Skeletal muscle satellite cell (primary cell): ENCODE measurements around the gene CYB5R3.

Experiments
- H3K27me3 ChIP-seq: 2 replicates; pipeline ENCODE4 v1.7.0; 2013; ENCODE audit warnings: low read length; ENCODE audit not compliant: control insufficient read depth, insufficient read depth
- H3K36me3 ChIP-seq: 2 replicates; pipeline ENCODE4 v1.7.0; 2013; ENCODE audit warnings: mild to moderate bottlenecking, control low read depth, low read length; ENCODE audit not compliant: insufficient read depth
- H3K4me1 ChIP-seq: 2 replicates; pipeline ENCODE4 v1.7.0; 2013; ENCODE audit warnings: low read length; ENCODE audit not compliant: control insufficient read depth, insufficient read depth
- H3K4me2 ChIP-seq: 2 replicates; pipeline ENCODE4 v1.7.0; 2013; ENCODE audit warnings: mild to moderate bottlenecking, low read length
- H3K4me3 ChIP-seq: 2 replicates; pipeline ENCODE4 v1.7.0; 2013; ENCODE audit warnings: low read length
- H3K9ac ChIP-seq: 2 replicates; pipeline ENCODE4 v1.7.0; 2013; ENCODE audit warnings: mild to moderate bottlenecking, low read depth, low read length, moderate library complexity
- H3K9me3 ChIP-seq: replicated peaks from 2 replicates; pipeline ENCODE4 v1.7.0; 2013; ENCODE audit warnings: mild to moderate bottlenecking, control low read depth, low read length

Gene CYB5R3

DNA sequence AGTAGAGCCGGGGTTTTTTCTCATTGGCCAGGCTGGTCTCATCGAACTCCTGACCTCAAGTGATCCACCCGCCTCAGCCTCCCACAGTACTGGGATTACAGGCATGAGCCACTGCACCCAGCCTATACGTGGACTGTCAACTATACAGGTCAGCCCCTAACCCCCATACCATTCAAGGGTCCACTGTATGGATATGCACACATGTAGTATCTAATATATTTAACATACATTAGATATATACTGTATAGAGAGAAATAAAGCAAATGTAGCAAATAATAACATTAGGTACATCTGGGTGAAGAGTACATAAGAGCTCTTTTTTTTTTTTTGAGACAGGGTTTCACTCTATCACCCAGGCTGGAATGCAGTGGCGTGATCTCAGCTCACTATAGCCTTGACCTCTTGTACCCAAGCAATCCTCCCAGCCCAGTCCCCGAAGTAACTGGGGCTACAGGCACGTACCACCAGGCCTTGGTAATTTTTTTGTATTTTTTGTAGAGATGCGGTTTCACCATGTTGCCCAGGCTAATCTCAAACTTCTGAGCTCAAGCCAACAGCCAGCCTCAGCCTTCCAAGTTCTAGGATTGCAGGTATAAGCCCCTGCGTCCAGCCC is 7.3 kb downstream of the CYB5R3 start:
- peaks cover 51% of the 10 kb centered on the region for H3K4me1 ChIP-seq
- no peaks in the 10 kb centered on the region for H3K9me3 ChIP-seq
- no peaks in the 10 kb centered on the region for H3K27me3 ChIP-seq
- no peak overlapping the region for H3K4me3 ChIP-seq
- peaks cover 4% of the 10 kb centered on the region for H3K36me3 ChIP-seq
- H3K9ac ChIP-seq: no peak overlapping the region
- H3K4me2 ChIP-seq: no peak overlapping the region

DNA sequence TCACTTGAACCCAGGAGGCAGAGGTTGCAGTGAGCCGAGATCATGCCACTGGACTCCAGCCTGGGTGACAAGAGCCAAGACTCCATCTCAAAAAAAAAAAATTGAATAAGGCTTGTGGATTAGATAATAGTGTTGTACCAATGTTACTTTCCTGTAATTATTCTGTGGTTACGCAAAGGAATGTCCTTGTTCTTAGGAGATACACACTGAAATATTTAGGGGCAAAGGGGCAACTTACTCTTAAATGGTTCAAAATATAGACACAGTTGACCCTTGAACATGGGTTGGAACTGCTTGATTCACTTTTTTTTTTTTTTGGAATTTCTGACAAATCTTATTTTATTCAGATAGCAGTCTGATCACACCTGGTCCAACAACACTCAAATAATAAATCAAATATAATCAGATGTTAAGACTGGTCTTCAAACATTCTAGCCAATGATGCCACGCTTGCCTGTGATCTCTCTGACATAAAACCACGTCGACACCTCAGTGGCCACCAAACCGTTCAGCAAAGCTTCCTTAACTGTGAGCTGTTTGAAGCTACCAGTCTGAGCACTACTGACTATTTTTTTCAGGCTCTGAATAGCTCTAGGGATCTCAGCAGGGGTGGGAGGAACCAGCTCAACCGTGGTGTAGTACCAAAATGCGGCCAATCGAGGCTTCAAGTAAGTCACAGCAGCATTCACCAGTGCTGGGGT is 9.5 kb downstream of the CYB5R3 start:
- Histone ChIP-seq H3K4me3 (no peak overlapping the region), H3K4me2 (no peak overlapping the region), H3K4me1 (peaks cover 43% of the 10 kb centered on the region), H3K36me3 (peaks cover 12% of the 10 kb centered on the region), H3K9ac (no peak overlapping the region), H3K9me3 (no peaks in the 10 kb centered on the region), H3K27me3 (no peaks in the 10 kb centered on the region)

DNA sequence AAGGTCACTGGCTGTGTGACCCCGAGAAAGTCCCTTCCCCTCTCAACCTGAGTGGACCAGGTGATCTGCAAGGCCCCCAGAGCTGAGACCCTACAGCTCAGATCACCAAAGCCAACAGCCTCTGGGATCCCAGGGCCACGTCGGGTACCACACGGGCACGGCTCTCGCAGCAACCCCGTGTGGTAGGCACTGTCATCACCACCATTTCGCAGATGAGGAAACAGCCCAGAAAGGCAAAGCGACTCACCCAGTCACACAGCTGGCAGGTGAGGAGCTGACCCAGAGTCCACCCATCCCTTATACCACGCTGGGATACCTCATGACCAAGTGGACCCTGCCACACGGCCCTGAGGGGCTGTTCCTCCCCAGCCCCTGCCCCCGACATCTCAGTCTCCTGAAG is 11.6 kb downstream of the CYB5R3 start:
- peaks cover 29% of the 10 kb centered on the region for H3K4me1 ChIP-seq
- H3K4me2 ChIP-seq: no peak overlapping the region
- H3K27me3 ChIP-seq: no peaks in the 10 kb centered on the region
- no peaks in the 10 kb centered on the region for H3K9me3 ChIP-seq
- no peak overlapping the region for H3K9ac ChIP-seq
- no peak overlapping the region for H3K4me3 ChIP-seq
- peaks cover 22% of the 10 kb centered on the region for H3K36me3 ChIP-seq

DNA sequence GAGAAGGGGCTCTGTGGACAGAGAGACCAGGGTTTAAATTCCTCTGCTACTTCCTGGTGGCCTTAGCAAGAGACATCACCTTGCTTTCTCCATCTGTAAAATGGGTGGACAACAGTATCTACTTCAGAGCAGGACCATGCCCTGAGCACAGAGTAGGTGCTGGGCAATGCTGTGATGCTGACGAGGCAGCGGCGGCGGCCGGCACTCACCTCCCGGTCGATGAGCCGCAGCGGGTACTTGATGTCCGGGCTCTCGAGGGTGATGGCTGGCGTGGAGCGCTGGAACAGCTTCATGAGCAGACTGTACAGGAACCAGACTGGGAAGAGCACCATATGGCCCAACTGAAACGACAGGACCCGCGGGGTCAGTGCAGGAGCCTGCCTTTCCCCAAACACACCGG is 12.7 kb downstream of the CYB5R3 start:
- no peak overlapping the region for H3K4me3 ChIP-seq
- no peaks in the 10 kb centered on the region for H3K27me3 ChIP-seq
- peaks cover 33% of the 10 kb centered on the region for H3K36me3 ChIP-seq
- peaks cover 25% of the 10 kb centered on the region for H3K4me1 ChIP-seq
- no peak overlapping the region for H3K4me2 ChIP-seq
- no peaks in the 10 kb centered on the region for H3K9me3 ChIP-seq
- no peak overlapping the region for H3K9ac ChIP-seq

DNA sequence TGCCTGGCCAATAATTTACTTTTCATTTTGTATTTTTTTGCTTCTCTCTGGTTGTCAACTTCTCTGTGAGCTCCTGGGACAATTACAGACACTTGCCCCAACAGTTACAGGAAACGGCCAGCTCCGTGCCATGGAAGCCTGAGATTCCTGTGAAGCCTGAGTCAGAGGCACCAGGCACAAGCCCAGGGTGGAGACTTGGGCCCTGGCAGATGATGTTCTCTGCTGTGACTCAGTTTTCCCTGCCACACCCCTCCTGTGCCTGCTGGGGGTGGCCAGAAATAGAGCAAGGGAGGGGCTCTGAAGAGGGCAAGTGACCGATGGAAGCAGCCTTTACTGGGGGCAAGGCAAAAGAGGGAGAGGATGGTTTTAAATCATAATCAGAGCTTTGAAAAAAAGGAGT is 13.7 kb downstream of the CYB5R3 start:
- Histone ChIP-seq H3K9ac (peak overlapping the region; percentile 63), H3K4me1 (peaks cover 30% of the 10 kb centered on the region), H3K27me3 (no peaks in the 10 kb centered on the region), H3K36me3 (peaks cover 43% of the 10 kb centered on the region), H3K4me3 (no peak overlapping the region), H3K4me2 (peak overlapping the region; percentile 56), H3K9me3 (no peaks in the 10 kb centered on the region)

DNA sequence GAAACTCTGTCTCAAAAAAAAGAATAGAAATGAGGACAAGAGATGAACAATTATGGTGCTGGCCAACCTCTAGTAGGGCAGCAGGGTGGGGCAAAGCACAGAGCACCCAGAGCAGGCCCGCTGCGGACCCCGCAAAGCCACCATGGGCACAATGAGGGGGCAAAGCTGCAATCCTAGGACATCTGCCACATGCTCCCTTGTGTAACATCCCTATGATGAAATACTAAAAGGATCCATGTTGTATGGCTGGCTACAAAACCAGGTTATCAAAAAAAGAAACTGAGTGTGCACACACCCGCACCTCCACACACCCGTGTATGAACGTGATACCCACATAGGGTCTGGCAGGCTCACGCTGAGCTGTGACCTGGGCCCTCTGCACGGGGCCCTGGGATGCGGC is 16.2 kb downstream of the CYB5R3 start:
- peaks cover 64% of the 10 kb centered on the region for H3K36me3 ChIP-seq
- H3K4me1 ChIP-seq: peaks cover 20% of the 10 kb centered on the region
- H3K4me2 ChIP-seq: no peak overlapping the region
- no peak overlapping the region for H3K9ac ChIP-seq
- no peaks in the 10 kb centered on the region for H3K27me3 ChIP-seq
- no peaks in the 10 kb centered on the region for H3K9me3 ChIP-seq
- no peak overlapping the region for H3K4me3 ChIP-seq

DNA sequence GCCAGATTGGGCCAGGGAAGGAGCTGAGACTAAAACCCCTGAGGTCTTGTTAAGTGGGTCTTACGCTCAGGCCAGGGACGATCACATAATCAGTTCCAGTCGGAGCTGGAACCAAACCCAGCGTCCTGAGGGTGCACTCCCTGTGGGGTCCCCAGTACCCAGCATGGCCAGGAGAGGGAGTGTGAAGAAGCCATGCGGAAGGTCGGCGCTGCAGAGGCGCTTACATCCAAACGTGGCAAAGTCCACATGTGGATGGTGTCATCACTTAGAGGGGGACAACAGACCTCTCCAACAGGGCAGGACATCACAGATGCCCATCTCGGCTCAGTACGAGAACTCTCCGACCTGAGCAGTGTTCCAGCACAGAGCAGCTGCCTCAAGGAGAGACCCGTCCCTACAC is 17.1 kb downstream of the CYB5R3 start:
- H3K27me3 ChIP-seq: no peaks in the 10 kb centered on the region
- H3K9ac ChIP-seq: peak overlapping the region; percentile 23

DNA sequence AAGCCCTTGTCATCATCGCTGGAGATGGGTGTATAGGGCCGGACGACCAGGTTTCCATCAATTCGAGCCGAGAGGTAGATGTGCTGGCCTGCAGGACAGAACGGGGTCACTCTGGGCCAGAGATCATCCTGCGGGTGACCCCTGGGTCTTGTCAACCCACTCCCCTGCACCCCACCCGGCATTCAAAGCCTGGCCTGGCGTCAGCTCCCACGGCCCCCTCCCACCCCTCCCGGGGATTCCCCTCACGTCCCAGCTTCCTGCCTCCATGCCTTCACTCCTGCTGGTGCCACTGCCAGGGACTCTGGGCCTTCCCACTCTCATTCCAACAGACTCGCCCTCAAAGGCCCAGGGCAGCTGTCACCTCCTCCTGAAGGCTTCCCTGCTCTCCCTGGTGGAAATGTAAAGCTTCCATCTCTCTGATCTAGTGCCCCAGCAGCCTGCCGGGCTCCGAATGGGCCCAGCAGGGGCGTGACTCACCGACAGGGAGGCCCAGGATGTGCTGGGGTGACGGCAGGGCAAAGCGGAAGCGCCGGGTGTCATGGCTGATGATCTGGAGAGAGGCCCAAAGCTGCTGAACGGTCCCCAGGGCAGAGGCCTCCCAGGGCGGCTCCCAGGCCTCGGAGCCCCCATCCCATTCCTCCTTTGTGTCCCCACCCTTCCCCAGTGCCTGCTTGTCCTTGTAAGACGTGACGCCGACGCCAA is 18.1 kb downstream of the CYB5R3 start:
- Histone ChIP-seq H3K4me3 (no peak overlapping the region), H3K9ac (no peak overlapping the region), H3K27me3 (no peaks in the 10 kb centered on the region), H3K4me1 (peaks cover 16% of the 10 kb centered on the region), H3K9me3 (no peaks in the 10 kb centered on the region), H3K4me2 (no peak overlapping the region), H3K36me3 (peaks cover 69% of the 10 kb centered on the region)

More for the DNA sequence above, 17.1 kb downstream of the CYB5R3 start:
- no peak overlapping the region for H3K4me3 ChIP-seq
- H3K4me2 ChIP-seq: no peak overlapping the region
- peaks cover 70% of the 10 kb centered on the region for H3K36me3 ChIP-seq
- no peaks in the 10 kb centered on the region for H3K9me3 ChIP-seq
- peaks cover 20% of the 10 kb centered on the region for H3K4me1 ChIP-seq

DNA sequence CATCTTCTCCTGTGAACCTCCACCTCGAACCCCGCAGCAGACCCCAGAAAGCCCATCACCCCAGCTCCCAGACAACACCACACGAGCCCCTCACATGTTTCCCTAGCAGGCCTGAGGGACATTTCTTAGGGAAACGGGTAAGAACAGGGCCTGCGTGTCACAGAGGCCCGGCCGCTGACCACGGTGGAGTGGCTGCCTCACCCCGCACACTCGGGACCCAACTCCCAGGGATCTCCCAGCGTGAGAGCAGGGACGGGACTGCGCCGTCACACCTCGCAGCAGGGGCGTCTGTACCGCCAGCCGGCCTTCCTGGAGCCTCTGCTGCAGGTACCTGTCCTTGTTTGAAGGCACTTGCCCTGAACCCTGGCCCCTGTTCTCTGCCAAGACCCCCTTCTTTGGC is 19.0 kb downstream of the CYB5R3 start:
- H3K9me3 ChIP-seq: no peaks in the 10 kb centered on the region
- H3K9ac ChIP-seq: no peak overlapping the region
- peaks cover 9% of the 10 kb centered on the region for H3K4me1 ChIP-seq
- H3K4me2 ChIP-seq: no peak overlapping the region
- peaks cover 76% of the 10 kb centered on the region for H3K36me3 ChIP-seq
- no peaks in the 10 kb centered on the region for H3K27me3 ChIP-seq
- H3K4me3 ChIP-seq: no peak overlapping the region

DNA sequence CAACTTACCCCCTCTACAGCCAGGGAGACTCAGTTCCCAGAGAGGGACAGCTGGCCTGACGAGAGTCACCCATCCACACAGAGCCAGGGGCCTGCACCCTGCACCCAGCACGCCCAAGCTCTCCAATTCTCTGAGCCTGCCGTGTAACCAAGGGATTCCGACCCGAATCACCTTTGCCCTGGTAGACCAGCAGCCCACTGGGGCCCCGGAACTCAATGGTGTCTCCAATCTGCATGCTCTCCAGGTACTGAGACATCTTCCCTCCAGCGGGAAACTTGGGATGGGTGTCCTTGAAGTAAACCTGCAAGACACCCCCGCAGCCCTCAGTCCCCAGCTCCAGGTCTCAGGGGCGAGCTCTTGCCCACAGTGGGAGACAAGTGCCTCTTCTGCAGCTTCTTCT is 21.2 kb downstream of the CYB5R3 start:
- H3K4me2 ChIP-seq: no peak overlapping the region
- H3K9me3 ChIP-seq: no peaks in the 10 kb centered on the region
- no peak overlapping the region for H3K9ac ChIP-seq
- H3K4me1 ChIP-seq: peaks cover 5% of the 10 kb centered on the region
- H3K27me3 ChIP-seq: no peaks in the 10 kb centered on the region
- peaks cover 77% of the 10 kb centered on the region for H3K36me3 ChIP-seq
- no peak overlapping the region for H3K4me3 ChIP-seq

DNA sequence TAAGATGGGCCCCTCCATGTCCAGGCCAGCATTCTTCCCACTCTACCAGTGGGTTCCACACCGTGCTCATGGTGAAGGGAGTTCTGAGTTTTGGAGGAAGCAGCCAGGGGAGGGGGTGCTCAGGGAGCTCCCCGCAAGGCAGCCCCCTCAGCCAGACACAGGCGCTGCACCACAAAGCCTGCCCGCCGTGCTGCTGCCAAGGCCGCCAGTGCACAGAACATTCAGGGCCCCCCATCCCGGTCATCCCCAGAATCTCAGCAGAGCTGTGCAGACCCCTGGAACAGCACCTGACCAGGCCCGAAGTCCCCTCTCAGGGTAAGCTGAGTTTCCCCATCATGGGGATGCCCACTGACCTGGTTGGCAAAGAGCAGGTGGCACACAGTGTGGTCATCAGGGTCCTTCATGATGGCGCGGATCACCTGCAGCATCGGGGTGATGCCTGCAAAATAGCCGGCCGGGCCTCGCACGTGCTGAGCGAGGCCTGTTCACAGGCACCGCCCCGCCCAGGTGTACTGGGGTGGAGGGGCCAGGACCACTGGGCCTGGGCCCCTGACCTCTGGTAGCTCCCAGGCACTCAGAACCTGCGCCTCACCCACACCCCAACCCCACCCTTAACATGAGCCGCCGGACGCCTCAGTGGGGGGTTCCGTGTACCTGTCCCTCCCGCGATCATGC is 22.1 kb downstream of the CYB5R3 start:
- Histone ChIP-seq H3K9me3 (no peaks in the 10 kb centered on the region), H3K4me1 (peaks cover 13% of the 10 kb centered on the region), H3K4me2 (no peak overlapping the region), H3K4me3 (no peak overlapping the region), H3K27me3 (no peaks in the 10 kb centered on the region), H3K9ac (no peak overlapping the region), H3K36me3 (peaks cover 79% of the 10 kb centered on the region)
